Measurements from ENCODE around the gene TSPAN11.
"Not testable (repeated sequence)": the region's sequence is repeated elsewhere in the genome, so short reads cannot be mapped to it uniquely, and the experiment has no call there.

The TSPAN11 gene, protein sequence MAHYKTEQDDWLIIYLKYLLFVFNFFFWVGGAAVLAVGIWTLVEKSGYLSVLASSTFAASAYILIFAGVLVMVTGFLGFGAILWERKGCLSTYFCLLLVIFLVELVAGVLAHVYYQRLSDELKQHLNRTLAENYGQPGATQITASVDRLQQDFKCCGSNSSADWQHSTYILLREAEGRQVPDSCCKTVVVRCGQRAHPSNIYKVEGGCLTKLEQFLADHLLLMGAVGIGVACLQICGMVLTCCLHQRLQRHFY

DNA sequence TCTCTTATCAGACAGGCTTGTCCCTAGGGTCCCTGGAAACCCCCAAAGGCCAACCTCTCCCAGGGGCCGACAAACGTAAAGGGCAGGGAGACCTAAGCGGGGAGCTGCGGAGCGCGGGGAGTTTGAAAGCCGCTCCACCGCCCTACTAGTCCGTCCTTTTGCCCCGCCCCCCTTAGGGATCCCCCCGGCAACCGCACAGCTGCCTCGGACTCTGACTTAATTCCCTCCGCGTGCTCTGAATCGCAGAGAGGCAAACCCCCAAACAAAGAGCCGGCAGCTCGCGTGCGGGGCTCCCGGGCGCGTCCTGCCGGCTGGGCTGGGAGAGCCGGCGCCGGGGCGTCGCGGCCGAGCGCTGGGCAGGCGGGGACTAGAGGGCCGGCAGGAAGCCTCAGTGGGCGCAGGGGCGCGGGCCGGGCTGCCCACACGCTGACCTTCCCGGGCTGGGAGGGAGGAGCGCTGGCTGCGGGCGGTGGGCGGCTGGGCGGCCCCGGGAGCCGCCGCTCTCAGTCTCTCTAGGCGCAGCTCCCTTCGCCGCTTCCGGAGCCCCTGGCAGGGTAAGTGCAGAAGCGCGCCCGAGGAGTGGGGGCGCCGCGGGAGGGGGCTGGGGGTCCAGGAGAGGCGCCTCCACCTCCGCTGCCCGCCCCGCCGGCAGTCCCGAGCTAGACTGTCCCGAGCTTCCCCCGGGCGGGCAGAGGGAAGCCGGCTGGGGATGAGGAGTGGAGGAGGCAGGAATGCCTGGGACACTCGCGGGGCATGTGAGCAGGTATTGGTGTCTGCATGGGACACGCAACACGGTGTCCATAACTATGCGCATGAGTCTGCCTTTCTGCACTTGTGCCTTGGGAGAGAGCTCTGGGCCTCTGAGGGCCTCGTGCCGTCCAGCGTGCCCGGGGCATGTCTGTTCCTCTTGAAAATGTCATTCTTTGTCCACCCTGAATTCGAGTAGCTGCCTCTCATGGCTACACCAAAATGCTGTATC lies at the start of gene TSPAN11:
Gene TSPAN11 (plus strand): TSS at position 506 of the 979 bp plus-strand sequence. CDS start 27,244 bp downstream, outside the sequence.
- no peak for FAIRE-seq

DNA sequence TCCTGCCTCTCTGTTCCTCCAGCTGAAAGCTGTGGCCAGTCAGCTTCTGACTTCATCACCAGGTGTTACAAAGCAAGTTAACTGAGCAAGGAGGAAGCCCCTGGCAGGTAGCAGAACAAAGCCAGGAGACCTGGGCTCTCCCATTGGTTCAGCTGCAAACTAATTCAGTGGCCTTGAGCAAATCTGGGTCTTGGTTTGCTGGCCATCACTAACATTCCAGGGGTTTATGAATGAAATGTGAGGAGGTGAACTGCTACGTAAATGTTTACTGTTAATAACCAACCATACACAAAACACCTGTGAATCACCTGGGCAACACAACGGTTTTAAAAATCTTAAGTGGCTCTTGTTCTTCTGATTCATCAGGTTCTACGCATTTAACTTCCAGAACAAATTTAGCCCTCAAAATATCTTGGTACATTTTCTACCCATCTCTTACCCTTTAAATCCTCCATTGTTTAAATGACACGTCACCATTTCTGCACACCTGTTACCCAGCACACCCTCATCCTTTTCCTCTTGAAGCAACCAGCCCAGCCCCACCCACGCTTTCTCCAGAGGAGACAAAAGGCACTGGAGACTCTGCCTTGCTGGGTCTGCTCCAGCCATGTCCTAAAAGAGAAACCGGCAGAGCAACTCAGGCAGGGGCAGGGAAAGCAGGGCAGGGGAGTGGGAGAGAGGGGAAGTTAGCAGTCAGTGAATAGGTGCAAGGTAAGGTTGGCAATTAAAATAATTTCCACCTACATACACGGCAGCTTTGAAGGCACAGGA lies 49.3 kb upstream of the TSPAN11 start:
- FAIRE-seq, result no peak

DNA sequence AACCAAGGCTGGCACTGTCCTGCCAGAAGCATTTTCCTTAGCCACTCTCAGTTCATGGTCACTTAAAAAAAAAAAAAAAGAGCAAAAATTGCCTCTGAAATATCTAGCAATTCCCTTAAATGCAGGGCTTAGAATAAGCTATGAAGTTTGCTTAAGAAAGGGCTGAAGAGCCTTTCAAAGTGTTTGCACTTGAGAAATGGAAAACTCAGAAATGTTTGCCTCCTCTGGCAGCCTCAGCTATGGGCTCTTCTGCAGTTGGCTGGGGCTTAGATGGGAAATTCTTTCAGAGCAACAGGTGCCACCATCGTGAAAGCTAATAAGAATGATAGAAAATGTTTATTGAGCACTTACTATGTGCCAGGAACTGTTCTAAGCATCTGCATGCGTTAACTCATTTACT lies 48.5 kb upstream of the TSPAN11 start:
- no peak for FAIRE-seq

DNA sequence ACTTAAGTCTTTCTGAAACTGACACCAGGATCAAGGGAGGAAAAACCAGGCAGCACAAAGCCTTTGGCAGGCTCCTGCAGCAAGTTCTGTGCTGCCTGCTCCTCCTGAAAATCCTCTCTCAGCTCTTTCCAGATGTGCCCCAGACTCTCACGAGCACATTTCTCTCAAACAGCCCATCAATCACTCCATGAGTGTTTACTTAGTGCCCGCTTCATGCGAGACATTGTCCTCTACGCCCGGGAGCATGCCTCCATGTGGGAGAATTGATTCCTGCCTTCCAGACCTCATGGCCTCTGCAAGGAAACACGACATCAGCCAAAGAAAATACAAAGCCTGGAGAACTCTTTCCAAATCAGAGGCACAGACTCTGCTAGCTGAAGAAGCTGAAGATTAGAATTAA lies 46.5 kb upstream of the TSPAN11 start:
- no peak for FAIRE-seq

DNA sequence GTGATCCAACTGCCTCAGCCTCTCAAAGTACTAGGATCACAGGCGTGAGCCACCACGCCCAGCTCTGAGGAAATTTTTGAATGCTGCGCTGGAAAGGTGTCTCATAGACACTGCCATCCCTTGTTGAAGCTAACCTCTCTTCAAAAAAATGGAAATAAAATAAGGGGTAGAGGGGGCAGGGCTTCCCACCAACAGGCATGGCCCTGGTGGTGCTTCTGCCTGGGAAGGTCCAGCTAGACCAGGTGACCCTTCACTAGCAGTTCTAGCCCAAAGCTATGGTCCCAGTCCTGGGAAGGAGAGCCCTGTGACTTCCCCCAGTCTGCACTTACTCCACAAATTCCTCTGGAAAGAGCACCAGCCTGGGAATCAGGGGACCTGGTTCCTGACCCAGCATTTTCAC lies 45.7 kb upstream of the TSPAN11 start:
- FAIRE-seq, result no peak

DNA sequence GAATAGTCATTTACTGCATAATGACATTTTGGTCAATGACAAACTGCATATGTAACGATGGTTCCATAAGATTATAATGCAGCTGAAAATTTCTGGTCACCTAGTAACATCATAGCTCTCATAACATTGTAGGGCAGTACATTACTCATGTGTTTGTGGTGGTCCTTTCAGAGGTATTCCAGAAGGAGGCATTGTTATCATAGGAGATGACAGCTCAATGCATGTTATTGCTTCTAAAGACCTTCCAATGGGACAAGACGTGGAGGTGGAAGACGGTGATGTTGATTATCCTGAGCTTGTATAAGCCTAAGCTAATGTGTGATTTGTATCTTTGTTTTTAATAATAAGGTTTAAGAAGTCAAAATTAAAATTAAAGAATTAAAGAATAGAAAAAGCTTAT lies 43.8 kb upstream of the TSPAN11 start:
- FAIRE-seq, result no peak

- FAIRE-seq, result no peak
Measured at GRCh38 chr12:30884799-30885198, 41.7 kb upstream of the TSPAN11 start.

- FAIRE-seq, result no peak
Measured at GRCh38 chr12:30885321-30885720, 41.2 kb upstream of the TSPAN11 start.

DNA sequence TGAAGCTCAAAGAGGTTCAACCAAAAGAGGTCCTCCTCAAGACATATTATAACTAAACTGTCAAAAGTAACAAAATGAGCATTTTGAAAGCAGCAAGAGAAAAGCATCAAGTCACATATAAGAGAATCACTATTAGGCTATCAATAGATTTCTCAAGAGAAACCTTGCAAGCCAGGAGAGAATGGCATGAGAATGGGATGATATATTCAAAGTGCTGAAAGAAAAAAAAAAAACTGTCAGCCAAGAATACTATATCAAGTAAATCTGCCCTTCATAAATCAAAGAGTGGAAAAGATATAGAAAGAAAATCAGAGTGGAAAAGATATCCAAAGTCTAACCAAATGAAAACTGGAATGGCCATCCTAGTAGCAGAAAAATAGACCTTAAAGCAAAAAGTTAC lies 39.3 kb upstream of the TSPAN11 start:
- FAIRE-seq, result no peak

- peak; percentile 38 for FAIRE-seq
Measured at GRCh38 chr12:30888241-30888640, 38.3 kb upstream of the TSPAN11 start.

DNA sequence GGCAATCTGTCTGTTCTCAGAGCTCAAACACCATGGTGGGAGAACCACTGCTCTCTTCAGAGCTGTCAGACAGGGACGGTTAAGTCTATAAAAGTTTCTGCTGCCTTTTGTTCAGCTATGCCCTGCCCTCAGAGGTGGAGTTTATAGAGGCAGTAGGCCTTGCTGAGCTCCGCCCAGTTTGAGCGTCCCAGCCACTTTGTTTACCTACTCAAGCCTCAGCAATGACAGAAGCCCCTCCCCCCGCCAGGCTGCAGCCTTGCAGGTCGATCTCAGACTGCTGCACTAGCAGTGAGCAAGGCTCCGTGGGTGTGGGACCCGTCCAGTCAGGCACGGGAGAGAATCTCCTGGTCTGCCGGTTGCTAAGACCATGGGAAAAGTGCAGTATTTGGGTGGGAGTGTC lies 32.0 kb upstream of the TSPAN11 start:
- FAIRE-seq, result not testable (repeated sequence)

DNA sequence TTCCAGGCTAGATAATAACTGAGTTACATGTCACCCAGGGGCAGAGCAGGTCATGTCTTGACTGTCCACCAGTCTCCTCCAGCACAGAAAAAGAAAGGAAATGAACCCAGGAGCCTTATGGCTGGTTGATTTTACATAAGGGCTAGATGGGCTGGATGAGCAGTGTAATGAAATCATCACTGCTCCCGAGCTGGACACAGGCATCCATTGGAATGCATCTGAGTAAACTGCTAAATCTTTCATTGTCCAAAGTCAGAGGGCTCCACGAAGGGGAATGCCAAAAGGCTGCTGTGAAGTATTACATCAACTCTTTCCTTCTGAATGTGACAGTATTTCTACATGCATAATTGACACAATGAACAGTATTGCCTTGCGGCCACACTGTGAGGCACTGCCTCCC lies 30.1 kb upstream of the TSPAN11 start:
- FAIRE-seq, result no peak

GRCh38 chr12:30898846-30899245 lies 27.7 kb upstream of the TSPAN11 start:
- FAIRE-seq, result no peak

DNA sequence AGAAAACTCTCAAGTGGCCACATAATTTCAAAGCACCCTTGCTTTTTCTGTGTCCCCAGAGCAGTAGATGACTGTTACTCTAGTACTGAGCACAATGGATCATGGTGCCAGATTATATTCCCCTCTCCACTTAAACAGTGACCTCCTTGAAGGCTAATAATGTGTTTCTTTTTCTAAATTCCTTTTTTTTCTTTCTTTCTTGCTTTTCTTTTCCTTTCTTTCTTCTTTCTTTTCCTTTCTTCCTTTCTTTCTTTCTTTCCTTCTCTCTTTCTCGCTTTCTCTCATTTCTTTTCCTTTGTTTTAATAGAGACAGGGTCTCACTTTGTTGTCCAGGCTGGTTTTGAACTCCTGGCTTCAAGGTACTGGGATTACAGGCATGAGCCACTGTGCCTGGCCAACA lies 26.2 kb upstream of the TSPAN11 start:
- no peak for FAIRE-seq

DNA sequence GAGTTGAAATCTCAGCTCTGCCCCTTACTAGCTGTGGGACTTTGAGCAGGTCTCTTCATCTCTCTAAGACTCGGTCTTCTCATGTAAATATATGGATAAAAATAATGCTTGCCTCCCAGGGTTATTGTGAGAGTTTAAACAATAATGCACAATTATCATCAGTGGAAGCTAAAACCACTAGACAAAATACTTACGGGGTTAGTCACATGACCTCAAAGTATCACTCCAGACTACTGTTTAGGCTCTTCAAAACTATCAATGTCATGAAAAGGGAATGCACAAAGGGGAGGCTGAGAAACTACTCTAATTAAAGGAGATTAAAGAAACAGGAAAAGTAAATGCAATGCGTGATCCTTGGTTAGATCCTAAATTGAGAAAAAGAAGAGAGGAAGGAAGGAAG lies 24.5 kb upstream of the TSPAN11 start:
- FAIRE-seq, result no peak

DNA sequence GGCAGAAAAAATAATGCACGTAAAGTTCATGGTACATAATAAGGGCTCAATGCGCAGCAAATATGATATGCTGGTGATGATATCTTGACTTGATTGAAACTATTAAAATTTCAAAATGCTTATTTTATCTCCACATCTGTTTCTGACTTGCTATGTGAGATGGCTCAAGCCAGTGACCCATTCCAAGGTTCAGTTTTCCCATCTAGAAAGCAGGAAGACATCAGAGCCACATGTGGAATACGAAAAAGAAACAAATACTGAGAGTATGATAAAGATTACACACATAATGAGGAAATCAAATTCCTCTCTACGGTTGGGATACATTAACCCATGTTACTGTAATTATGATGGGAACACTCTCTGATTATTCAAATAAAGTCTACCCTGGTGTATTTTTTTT lies 24.0 kb upstream of the TSPAN11 start:
- no peak for FAIRE-seq

DNA sequence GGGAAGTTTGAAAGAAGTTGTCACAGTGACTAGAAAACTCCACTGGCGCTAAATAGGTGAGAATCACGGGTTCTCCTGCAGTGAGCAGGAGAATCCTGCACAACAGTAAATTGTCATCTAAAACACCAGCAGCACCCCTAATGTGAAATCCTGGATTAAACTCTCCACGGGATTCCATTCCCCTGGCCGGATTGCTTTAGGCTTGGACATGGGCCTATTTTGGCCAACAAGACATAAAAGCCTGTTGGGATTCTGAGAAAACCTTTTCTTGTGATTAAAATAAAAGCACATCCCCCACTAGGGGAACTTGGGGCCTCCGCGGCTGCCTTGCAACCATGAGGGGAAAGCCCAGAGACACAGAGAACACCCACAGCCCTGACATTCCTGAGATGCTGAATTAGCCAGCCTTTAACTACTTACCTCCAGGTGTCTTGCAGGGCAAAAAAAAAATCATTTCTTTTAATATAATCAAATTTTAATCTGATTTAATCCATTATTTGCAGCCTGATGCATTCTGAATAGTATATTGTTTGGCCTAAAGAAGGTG lies 21.0 kb upstream of the TSPAN11 start:
- no peak for FAIRE-seq

DNA sequence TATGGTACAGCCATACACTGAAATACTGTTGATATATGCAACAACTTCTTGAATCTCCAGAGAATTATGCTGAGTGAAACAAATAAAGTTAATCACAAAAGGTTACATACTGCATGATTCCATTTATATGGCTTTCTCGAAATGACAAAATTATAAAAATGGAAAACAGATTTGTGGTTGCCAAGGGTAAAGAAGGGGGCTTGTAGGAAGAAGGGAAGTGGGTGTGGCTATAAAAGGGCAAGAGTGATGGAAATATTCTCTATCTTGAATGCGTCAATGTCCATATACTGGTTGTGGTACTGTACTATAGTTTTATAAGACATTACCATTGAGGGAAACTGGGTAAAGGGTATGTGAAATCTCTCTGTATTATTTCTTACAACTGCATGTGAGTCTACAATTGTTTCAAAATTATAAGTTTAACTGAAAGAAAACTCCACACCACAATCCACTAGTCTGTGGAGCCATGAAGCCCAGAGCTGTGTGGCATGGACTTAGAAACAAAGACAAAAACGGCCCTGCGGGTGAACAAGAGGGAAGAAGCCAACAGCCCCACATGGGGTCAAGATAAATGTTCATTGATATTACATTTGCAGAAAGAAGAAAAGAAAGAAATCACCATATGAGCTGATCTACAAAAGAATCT lies 18.3 kb upstream of the TSPAN11 start:
- FAIRE-seq, result no peak

GRCh38 chr12:30908722-30909348 lies 17.7 kb upstream of the TSPAN11 start:
- no peak for FAIRE-seq

DNA sequence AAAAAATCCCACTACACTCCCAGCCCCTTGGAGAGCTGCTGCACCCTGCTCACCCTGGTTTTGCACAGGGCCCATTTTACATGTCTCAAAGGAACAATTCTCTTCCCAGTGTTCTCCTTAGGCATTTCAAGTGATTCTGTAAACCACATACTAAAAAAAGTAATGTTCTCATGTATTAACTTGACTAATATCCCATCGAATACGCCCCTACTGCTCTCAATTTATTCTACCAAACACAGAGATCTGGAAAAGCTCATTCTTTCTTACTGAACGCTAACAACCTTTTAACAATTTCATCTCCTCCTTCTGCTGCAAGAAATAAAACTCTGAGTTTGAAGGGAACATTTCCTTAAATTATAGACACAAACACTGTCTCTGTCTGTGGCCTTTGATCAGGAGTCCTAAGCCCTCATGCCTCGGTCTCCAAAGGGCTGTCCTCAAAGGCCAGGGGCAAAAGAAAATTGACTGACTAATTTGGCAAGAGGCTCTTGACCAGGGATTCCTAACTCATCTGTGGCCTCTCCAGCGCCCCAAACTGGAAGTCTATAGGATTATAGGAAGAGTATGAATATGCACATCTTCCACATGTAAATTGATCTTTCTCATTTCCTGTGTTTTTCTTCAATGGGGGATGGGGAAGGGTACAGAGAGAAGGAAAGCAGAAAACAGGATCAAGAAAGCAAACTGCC lies 17.1 kb upstream of the TSPAN11 start:
- FAIRE-seq, result no peak

GRCh38 chr12:30910038-30910350 lies 16.6 kb upstream of the TSPAN11 start:
- no peak for FAIRE-seq

DNA sequence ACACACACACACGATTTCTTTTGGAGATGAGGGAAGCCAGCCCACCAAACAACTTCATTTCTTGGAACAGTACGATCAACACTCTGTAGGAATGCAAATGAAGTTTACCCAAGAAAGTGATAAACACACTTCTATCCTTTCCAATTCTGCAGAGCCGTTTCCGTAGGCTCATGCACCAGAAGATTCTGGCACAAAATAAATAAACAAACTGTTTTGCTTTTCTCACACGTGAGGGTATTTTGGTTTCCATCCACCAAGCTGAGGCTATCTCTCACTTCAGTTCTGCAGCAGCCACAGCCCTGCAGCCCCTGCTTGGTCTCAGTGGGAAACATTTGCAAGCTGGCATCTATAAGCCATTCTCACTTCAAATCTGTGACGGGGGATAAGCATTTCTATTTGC lies 15.3 kb upstream of the TSPAN11 start:
- FAIRE-seq, result no peak
